ENCODE measurements around the gene PDLIM1.

DNA sequence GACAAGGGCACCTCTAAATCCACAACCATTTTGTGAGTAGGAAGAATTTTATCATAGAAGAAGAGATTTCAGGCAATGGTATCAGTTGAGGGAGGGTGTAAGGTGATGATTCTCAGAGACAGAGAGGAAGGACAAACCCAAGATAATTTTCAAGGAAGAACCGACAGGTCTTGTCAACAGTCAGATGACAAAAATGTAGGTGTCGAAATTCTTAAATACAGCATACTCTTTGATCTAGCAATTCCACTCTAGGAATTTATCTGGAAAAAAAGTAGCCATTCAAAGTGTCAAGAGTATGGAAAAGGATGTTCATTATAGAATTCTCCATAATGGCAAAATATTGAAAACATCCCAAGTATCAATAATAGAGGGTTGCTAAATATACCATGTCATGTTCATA lies 14.2 kb upstream of the PDLIM1 start:
- TF ChIP-seq CTCF (IDR thresholded peaks at IDR 0.05 in 2 of 3, conservative IDR thresholded peaks at IDR 0.05 in 1 of 3; ENCODE audit: borderline replicate concordance in 1 of 3, insufficient read depth in 1 of 3, low read depth in 2 of 3, low read length in 2 of 3): no peak
- no peak for TF ChIP-seq EZH2 (IDR thresholded peaks at IDR 0.05)
- TF ChIP-seq POLR2A (IDR thresholded peaks at IDR 0.05; ENCODE audit: borderline replicate concordance, extremely low read depth, insufficient read depth, insufficient read length): no peak
- no peak for TF ChIP-seq POLR2AphosphoS5 (IDR thresholded peaks at IDR 0.05; ENCODE audit: low read depth, low read length)
- TF ChIP-seq, protein P1, sequence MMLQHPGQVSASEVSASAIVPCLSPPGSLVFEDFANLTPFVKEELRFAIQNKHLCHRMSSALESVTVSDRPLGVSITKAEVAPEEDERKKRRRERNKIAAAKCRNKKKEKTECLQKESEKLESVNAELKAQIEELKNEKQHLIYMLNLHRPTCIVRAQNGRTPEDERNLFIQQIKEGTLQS (IDR thresholded peaks at IDR 0.05): no peak
- TF ChIP-seq ZNF274 (IDR thresholded peaks at IDR 0.05; ENCODE audit: low read depth, low read length): no peak
- TF ChIP-seq, protein P2, sequence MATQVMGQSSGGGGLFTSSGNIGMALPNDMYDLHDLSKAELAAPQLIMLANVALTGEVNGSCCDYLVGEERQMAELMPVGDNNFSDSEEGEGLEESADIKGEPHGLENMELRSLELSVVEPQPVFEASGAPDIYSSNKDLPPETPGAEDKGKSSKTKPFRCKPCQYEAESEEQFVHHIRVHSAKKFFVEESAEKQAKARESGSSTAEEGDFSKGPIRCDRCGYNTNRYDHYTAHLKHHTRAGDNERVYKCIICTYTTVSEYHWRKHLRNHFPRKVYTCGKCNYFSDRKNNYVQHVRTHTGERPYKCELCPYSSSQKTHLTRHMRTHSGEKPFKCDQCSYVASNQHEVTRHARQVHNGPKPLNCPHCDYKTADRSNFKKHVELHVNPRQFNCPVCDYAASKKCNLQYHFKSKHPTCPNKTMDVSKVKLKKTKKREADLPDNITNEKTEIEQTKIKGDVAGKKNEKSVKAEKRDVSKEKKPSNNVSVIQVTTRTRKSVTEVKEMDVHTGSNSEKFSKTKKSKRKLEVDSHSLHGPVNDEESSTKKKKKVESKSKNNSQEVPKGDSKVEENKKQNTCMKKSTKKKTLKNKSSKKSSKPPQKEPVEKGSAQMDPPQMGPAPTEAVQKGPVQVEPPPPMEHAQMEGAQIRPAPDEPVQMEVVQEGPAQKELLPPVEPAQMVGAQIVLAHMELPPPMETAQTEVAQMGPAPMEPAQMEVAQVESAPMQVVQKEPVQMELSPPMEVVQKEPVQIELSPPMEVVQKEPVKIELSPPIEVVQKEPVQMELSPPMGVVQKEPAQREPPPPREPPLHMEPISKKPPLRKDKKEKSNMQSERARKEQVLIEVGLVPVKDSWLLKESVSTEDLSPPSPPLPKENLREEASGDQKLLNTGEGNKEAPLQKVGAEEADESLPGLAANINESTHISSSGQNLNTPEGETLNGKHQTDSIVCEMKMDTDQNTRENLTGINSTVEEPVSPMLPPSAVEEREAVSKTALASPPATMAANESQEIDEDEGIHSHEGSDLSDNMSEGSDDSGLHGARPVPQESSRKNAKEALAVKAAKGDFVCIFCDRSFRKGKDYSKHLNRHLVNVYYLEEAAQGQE (IDR thresholded peaks at IDR 0.05; ENCODE audit: low read depth): no peak
- TF ChIP-seq TCF7L2 (IDR thresholded peaks at IDR 0.05; ENCODE audit: borderline replicate concordance, extremely low read depth, insufficient read depth, insufficient read length): no peak
- TF ChIP-seq SP1 (IDR thresholded peaks at IDR 0.05; ENCODE audit: low read depth): no peak
- TF ChIP-seq EZH2phosphoT487 (IDR thresholded peaks at IDR 0.05; ENCODE audit: borderline replicate concordance): no peak
- TF ChIP-seq MAX (IDR thresholded peaks at IDR 0.05): no peak
- no peak for TF ChIP-seq RAD21 (IDR thresholded peaks at IDR 0.05; ENCODE audit: low read depth)

Measured in HCT116 (cell line).